B cell (primary cell): ENCODE data around the gene UFSP2. TPM values are rescaled to one million over a fixed set of nuclear protein-coding genes. Genes with fewer than 3 reads are reported as not detected.

Experiments used
- ATAC-seq: fragments of 200-7000 bp; cut with Tn5 transposase; one replicate; pipeline ENCODE4 v1.10.0; 2021; ENCODE audit warnings: low read depth, mild to moderate bottlenecking, moderate number of reproducible peaks, moderate library complexity
- CTCF ChIA-PET: fragments of 350-600 bp; sonication (Branson Sonifier 250); formaldehyde crosslinking; loops from one replicate; lab custom pipeline; 2021; ENCODE audit warnings: antibody characterized with exemption, inconsistent platforms; lab: Charles Lee
- POLR2A ChIA-PET: fragments of 350-600 bp; sonication (Branson Sonifier 250); formaldehyde crosslinking; loops from one replicate; lab custom pipeline; 2021; ENCODE audit warnings: antibody characterized with exemption; lab: Charles Lee
- DNase-seq: peaks from one replicate; pipeline ENCODE4 v3.0.0; 2013
- H2AFZ ChIP-seq: 2 replicates; pipeline ENCODE4 v1.6.1; 2012; ENCODE audit warnings: mild to moderate bottlenecking, low read depth, low read length; ENCODE audit not compliant: insufficient read depth, poor library complexity, severe bottlenecking
- H3K27ac ChIP-seq, 2 donors: 1 replicate in 1 of 2; 2 replicates in 1 of 2; pipeline ENCODE4 v1.5.1; 2012 to 2013; ENCODE audit warnings: low read length in 2 of 2, mild to moderate bottlenecking in 2 of 2, moderate library complexity in 1 of 2
- H3K27me3 ChIP-seq, 4 experiments: fragments of 200-600 bp in 1 of 4; sonication (generic) in 1 of 4; replicated peaks in 1 of 4; 1 replicate in 2 of 4; 2 replicates in 2 of 4; pipeline versions ENCODE4 v1.6.1 to v1.7.0; 2013 to 2016; ENCODE audit warnings: low read length in 3 of 4, mild to moderate bottlenecking in 2 of 4, mixed read lengths in 1 of 4, moderate library complexity in 1 of 4; ENCODE audit not compliant: insufficient read depth in 4 of 4, control insufficient read depth in 3 of 4; ENCODE audit errors: control extremely low read depth in 1 of 4
- H3K36me3 ChIP-seq, 2 experiments: replicated peaks in 1 of 2; 1 replicate in 1 of 2; 2 replicates in 1 of 2; pipeline versions ENCODE4 v1.6.1 to v1.7.1; 2013; ENCODE audit warnings: low read length in 1 of 2; ENCODE audit not compliant: insufficient read depth in 2 of 2, control insufficient read depth in 1 of 2; ENCODE audit errors: control extremely low read depth in 1 of 2, extremely low read depth in 1 of 2
- H3K4me1 ChIP-seq, 2 donors: fragments of 200-600 bp in 1 of 2; sonication (generic) in 1 of 2; 1 replicate in 1 of 2; 2 replicates in 1 of 2; pipeline versions ENCODE4 v1.5.1 to v1.6.1; 2013 to 2017; ENCODE audit warnings: low read length in 2 of 2; ENCODE audit not compliant: control insufficient read depth in 2 of 2, insufficient read depth in 2 of 2
- H3K4me2 ChIP-seq: replicated peaks from 2 replicates; pipeline ENCODE3; 2012; ENCODE audit warnings: mild to moderate bottlenecking, low read depth, low read length; ENCODE audit not compliant: poor library complexity, severe bottlenecking
- H3K4me3 ChIP-seq, 5 experiments: fragments of 200-600 bp in 1 of 5; sonication (generic) in 1 of 5; 1 replicate in 3 of 5; 2 replicates in 2 of 5; pipeline versions ENCODE4 v1.5.1 to v1.7.0; 2011 to 2016; ENCODE audit warnings: low read length in 4 of 5, mild to moderate bottlenecking in 4 of 5, low read depth in 2 of 5, control low read depth in 1 of 5, moderate library complexity in 1 of 5; ENCODE audit not compliant: insufficient read depth in 1 of 5; ENCODE audit errors: control extremely low read depth in 1 of 5, extremely low read depth in 1 of 5
- H3K79me2 ChIP-seq: fragments of 200-600 bp; sonication (generic); one replicate; pipeline ENCODE4 v1.6.0; 2016; ENCODE audit warnings: low read length; ENCODE audit not compliant: control insufficient read depth, insufficient read depth
- H3K9ac ChIP-seq: fragments of 200-600 bp; sonication (generic); 2 replicates; pipeline ENCODE4 v1.6.1; 2017; ENCODE audit warnings: mild to moderate bottlenecking, low read length, moderate library complexity
- H3K9me3 ChIP-seq, 3 donors: one replicate each; pipeline versions ENCODE4 v1.6.1 to v1.7.1; 2013; ENCODE audit warnings: low read length in 2 of 3; ENCODE audit not compliant: control insufficient read depth in 2 of 3, insufficient read depth in 1 of 3; ENCODE audit errors: control extremely low read depth in 1 of 3
- H4K20me1 ChIP-seq: 2 replicates; pipeline ENCODE4 v1.6.0; 2012; ENCODE audit warnings: mild to moderate bottlenecking, low read length; ENCODE audit not compliant: insufficient read depth, control insufficient read depth, poor library complexity, severe bottlenecking
- H3K27ac Mint-ChIP-seq: one replicate; pipeline ENCODE4 v1.8.0; 2021; ENCODE audit warnings: mixed read lengths
- H3K27me3 Mint-ChIP-seq: one replicate; pipeline ENCODE4 v1.8.0; 2021; ENCODE audit warnings: mixed read lengths
- H3K4me1 Mint-ChIP-seq: one replicate; pipeline ENCODE4 v1.8.0; 2021; ENCODE audit warnings: mixed read lengths
- H3K4me3 Mint-ChIP-seq: one replicate; pipeline ENCODE4 v1.8.0; 2021; ENCODE audit warnings: mixed read lengths
- H3K9me3 Mint-ChIP-seq: one replicate; pipeline ENCODE4 v1.8.0; 2022; ENCODE audit warnings: mixed read lengths; ENCODE audit not compliant: insufficient read depth
- CTCF ChIP-seq: fragments of 200-600 bp; IDR thresholded peaks from one replicate; pipeline ENCODE4 v1.8.0; 2022; ENCODE audit warnings: antibody characterized with exemption, mild to moderate bottlenecking
- EZH2 ChIP-seq: IDR thresholded peaks from 2 replicates; pipeline ENCODE4 v1.6.1; 2012; ENCODE audit warnings: borderline replicate concordance, low read depth, mild to moderate bottlenecking, moderate library complexity, low read length; ENCODE audit not compliant: insufficient read depth, poor library complexity, severe bottlenecking
- WGBS: methylation state at CpG from one replicate; pipeline ENCODE4 v1.1.5; 2013; ENCODE audit warnings: missing lambda C conversion rate; ENCODE audit not compliant: insufficient coverage; 5-methylcytosine and 5-hydroxymethylcytosine counted together
- intact Hi-C: fragments of 100-400 bp; cut with micrococcal nuclease; formaldehyde crosslinking; loops from one replicate; pipeline ENCODE4 v1.10.0; 2022
- polyA plus RNA-seq: library from polyadenylated mRNA; depleted of rRNA; stranded (reverse); fragments of >200 nt; gene quantifications from 2 replicates; pipeline ENCODE4 v1.2.3, GENCODE V29; 2012
- total RNA-seq, 2 donors: library from RNA; stranded (reverse); fragments of 120-200 nt in 1 of 2; gene quantifications; 1 replicate in 1 of 2; 2 replicates in 1 of 2; pipeline versions ENCODE4 v1.2.3 to v1.2.4, GENCODE V29; 2013 to 2022

UFSP2 gene
- total and polyA plus RNA-seq, 2 donors (not counting 1 experiment from before 2014, with no cell fraction given), result 9.5 to 20.6 TPM

- DNase-seq, result no peak
- H3K27me3 ChIP-seq, result no peaks in the 10 kb centered on the region
- no peak overlapping the region for H3K4me3 ChIP-seq
- POLR2A ChIA-PET, result interaction anchor here (0.5 kb wide), 1 partner anchor 93 kb away, joined by 4 read pairs; no protein-coding TSS in a partner anchor
- no peaks in the 10 kb centered on the region for H3K79me2 ChIP-seq
- no peak overlapping the region for H3K4me2 ChIP-seq
- no peaks in the 10 kb centered on the region for H4K20me1 ChIP-seq
- 100% methylated on average over 5 of the region's 13 CpGs for WGBS
- H3K4me3 Mint-ChIP-seq, result no peak overlapping the region
- ATAC-seq, result no peak
- no peaks in the 10 kb centered on the region for H3K4me1 ChIP-seq
- no peak overlapping the region for H3K27ac ChIP-seq
- H3K36me3 ChIP-seq, result peaks cover 0 to 3% of the 10 kb centered on the region in 2 experiments
- TF ChIP-seq EZH2, result no peak
- TF ChIP-seq CTCF, result no peak
- H3K9ac ChIP-seq, result no peak overlapping the region
- peaks cover 8% of the 10 kb centered on the region for H3K9me3 Mint-ChIP-seq
- CTCF ChIA-PET, result interaction anchor here (1.4 kb wide), 1 partner anchor 46 kb away, joined by 3 read pairs; no protein-coding TSS in a partner anchor
- intact Hi-C loops, result no loop called here
- no peaks in the 10 kb centered on the region for H3K27me3 Mint-ChIP-seq
- H2AFZ ChIP-seq, result no peak overlapping the region
- H3K27ac Mint-ChIP-seq, result no peak overlapping the region
- peaks cover 3 to 4% (median 4%) of the 10 kb centered on the region in 3 donors for H3K9me3 ChIP-seq
- H3K4me1 Mint-ChIP-seq, result peaks cover 1% of the 10 kb centered on the region
Observed at GRCh38 chr4:185379326-185380295, 46.2 kb downstream of the UFSP2 start.

- Histone ChIP-seq H3K36me3 (peaks cover 0 to 3% of the 10 kb centered on the region in 2 experiments), H2AFZ (no peak overlapping the region), H3K4me1 (no peaks in the 10 kb centered on the region), H4K20me1 (no peaks in the 10 kb centered on the region), H3K4me3 (no peak overlapping the region), H3K9ac (no peak overlapping the region), H3K4me2 (no peak overlapping the region), H3K27me3 (no peaks in the 10 kb centered on the region), H3K9me3 (peaks cover 3 to 4% (median 4%) of the 10 kb centered on the region in 3 donors), H3K27ac (no peak overlapping the region), H3K79me2 (no peaks in the 10 kb centered on the region)
- TF ChIP-seq EZH2 (no peak), CTCF (no peak)
- ATAC-seq (no peak), DNase-seq (no peak)
- Mint-ChIP-seq H3K4me1 (no peaks in the 10 kb centered on the region), H3K27me3 (no peaks in the 10 kb centered on the region), H3K4me3 (no peak overlapping the region), H3K9me3 (peaks cover 8% of the 10 kb centered on the region), H3K27ac (no peak overlapping the region)
- ChIA-PET POLR2A (no interaction called here), CTCF (no interaction called here)
- 97% methylated on average over 4 of the region's 6 CpGs for WGBS
- intact Hi-C loops, result no loop called here
Observed at GRCh38 chr4:185378264-185378663, 47.5 kb downstream of the UFSP2 start.
